Choroid plexus epithelial cell (primary cell): ENCODE measurements around the gene AHCYL2.
A peak's percentile ranks its signal among the peaks of the same experiment; 100 is the strongest.

Experiments used
- DNase-seq: peaks from one replicate; pipeline ENCODE4 v3.0.0-alpha.2; 2010; ENCODE audit warnings: low read depth
- H3K4me3 ChIP-seq: 2 replicates; pipeline ENCODE4 v1.5.1; 2011; ENCODE audit warnings: low read depth, mild to moderate bottlenecking, control low read depth, low read length, moderate library complexity
- TF ChIP-seq, protein P1 (sequence below): conservative IDR thresholded peaks from 2 replicates; pipeline ENCODE4 v1.5.1; 2011; ENCODE audit warnings: low read depth, mild to moderate bottlenecking, control low read depth, inconsistent platforms, low read length, moderate library complexity

The AHCYL2 gene

DNA sequence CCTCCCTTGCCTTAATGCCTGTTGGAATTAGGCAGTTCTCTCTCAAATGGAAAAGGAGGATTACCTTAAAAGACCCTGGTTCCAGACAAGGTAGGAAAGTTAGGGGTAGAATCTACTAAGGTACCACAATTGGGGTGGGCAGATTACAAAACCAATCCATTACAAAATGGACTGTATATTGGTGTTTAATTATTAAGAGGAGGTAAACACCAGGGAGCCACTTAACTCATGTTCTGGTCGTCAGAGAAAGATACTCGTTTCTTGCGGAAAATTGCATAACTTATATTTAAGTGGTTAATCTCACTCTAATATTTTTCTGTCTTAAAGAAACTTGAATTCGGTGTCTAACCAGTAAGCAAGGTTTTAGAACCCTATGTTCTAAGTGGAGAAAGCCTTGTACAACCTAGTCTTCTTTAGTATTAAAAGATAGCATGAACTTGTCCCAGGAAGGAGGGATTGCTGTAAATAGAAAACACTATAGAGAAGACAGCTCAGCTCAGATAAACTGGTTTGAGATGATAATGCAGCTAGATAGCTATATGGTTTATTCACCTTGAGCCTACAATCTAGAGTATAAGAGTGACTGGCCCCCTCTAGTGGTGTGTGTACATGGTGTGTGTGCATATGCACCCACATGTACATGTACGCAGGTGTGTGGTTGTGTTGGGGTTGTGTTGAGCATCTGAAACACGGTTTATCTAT lies 151.4 kb downstream of the AHCYL2 start:
- no peak overlapping the region for H3K4me3 ChIP-seq
- TF ChIP-seq, protein P1, sequence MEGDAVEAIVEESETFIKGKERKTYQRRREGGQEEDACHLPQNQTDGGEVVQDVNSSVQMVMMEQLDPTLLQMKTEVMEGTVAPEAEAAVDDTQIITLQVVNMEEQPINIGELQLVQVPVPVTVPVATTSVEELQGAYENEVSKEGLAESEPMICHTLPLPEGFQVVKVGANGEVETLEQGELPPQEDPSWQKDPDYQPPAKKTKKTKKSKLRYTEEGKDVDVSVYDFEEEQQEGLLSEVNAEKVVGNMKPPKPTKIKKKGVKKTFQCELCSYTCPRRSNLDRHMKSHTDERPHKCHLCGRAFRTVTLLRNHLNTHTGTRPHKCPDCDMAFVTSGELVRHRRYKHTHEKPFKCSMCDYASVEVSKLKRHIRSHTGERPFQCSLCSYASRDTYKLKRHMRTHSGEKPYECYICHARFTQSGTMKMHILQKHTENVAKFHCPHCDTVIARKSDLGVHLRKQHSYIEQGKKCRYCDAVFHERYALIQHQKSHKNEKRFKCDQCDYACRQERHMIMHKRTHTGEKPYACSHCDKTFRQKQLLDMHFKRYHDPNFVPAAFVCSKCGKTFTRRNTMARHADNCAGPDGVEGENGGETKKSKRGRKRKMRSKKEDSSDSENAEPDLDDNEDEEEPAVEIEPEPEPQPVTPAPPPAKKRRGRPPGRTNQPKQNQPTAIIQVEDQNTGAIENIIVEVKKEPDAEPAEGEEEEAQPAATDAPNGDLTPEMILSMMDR = peak; percentile 66
- DNase-seq = peak; percentile 59

DNA sequence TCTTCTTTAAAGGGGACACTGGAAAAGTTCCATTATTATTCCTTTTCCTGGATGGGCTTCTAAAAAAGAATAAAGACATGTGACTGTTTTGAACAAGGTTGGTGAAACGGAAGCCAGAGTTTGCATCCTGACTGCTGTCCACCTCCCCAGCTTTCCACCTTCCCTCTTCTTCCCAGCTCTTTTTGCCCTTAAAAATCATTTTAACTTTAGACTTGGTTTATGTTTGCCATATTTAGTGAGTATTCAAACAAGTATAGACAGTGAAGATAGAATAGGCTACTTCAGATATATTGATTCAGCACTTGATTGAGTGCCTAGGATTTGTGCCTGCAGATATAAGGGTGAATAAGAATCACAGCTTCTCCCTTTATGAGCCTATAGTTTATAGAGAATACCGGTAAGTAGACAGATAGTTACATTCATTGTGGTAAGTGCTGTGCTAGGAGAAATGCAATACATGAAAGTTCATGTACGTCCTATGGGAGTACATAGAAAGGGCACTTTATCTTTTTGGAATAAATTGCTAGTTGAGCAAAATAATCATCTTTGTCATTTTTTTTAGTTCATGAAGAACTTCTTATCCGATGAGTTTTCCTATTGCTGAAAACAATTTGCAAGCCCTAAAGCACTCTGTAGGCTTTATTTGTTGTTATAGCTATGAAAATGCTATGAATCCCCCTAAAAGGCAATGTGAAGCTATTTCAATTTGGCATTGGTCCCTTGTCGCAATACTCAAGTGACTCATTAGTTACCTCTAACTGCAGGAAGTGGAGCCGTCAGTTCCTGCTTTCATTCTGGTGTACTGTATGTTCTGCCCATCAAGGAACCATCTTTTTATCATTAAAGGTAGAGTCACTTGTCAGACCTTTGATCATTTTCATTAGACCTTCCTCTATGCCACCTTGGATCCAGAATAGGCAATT lies 152.2 kb downstream of the AHCYL2 start:
- TF ChIP-seq, protein P1 = no peak
- peak; percentile 46 for DNase-seq
- no peak overlapping the region for H3K4me3 ChIP-seq

DNA sequence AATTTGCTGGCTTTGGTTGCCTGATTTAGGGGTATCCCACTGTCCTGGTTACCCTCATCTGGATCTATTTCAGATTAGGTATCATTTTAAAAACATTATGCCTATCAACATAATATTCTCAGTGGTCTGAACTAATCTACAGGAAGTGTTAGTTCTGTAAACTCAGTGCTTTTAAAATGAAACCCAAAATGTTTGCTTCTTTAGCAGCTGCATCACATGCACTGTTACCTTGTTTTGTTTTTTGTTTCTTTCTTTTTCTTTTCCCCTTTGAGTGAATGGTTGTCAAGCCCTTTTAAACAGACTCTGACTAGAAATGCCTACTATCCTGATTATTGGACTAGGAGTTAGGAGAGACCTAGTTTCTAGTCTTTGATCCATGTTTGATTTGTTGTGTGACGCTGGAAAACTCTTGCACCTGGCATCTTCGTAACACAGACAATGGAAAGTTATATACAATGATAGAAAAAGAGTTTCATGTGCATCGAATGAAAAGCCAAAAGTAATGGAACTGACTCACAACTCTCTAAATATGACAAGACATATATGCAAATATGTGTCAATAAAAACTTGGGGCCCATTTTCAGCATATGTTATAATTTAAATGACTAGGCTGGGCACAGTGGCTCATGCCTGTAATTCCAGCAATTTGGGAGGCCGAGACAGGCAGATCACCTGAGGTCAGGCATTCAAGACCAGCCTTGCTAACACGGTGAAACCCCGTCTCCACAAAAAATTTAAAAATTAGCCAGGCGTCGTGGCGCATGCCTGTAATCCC lies 157.1 kb downstream of the AHCYL2 start:
- no peak for DNase-seq
- TF ChIP-seq, protein P1 = no peak

DNA sequence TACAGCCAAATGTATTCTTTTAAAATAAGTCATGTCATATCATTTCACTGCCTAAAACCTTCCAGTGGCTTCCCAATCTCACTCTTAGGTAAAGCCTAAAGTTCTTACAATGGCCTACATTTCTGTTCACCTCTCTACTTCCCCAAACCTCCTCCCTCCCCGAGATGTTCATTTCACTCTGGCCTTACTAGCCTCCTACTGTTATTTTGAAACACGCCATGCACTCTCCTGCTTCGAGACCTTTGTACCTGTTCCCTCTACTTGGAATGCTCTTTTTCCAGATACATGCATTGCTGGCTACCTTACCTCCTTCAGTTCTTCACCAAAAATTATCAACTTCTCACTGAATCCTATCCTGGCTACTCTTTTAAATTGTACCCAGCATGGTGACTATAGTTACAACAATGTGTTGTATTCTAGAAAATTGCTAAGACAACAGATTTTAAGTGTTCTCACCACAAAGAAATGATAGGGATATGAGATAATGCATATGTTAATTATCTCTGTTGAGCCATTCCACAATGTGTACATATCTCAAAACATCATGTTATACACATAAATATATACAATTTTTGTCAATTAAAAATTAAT lies 158.8 kb downstream of the AHCYL2 start:
- TF ChIP-seq, protein P1 = no peak
- DNase-seq = no peak
- no peak overlapping the region for H3K4me3 ChIP-seq

More for the DNA sequence above, 157.1 kb downstream of the AHCYL2 start:
- no peak overlapping the region for H3K4me3 ChIP-seq

DNA sequence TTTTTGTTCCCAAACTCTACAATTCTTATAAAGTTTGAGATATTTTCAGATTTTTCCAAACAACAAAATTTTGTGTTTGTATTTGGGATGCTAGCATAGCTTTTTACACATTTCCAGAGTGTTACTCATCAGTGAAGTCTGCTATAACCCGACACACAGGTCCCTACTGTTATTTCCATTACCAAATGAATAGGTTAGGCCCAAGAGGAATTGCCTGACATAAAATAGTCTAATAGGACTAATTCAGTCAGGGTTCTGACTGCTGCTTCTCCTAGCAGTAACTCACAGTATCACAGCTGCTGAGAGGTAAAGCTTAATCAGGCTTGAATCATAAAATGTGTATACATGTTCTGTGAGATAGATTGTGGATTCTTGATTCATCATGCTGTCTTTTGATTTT lies 160.3 kb downstream of the AHCYL2 start:
- DNase-seq = peak; percentile 37
- no peak overlapping the region for H3K4me3 ChIP-seq
- TF ChIP-seq, protein P1 = no peak

DNA sequence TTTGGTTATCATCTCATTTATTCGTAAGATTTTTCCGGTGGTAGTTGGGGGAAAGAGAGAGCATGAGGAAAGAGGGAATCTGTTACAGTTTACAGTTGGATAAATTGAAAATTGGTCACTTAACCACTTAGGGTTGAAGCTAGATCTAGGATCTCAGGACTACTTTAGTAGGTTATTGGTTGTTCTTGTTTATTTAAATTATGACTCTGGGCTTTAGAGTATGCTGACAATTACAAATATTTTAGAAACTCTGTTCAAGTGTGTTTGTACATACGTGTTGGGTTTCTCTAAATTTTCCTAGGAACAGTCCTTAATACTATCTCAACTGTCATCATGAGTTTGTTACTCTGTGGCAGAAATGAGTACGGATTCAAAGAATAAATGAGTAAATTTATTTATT lies 160.8 kb downstream of the AHCYL2 start:
- TF ChIP-seq, protein P1 = no peak
- no peak for DNase-seq
- H3K4me3 ChIP-seq = no peak overlapping the region
